Lower leg skin (tissue), 3 donors: ENCODE results near the gene SLC8A1.

Source experiments
- CTCF ChIP-seq, 3 donors: fragments of 450-650 bp; IDR thresholded peaks; one replicate each; pipeline ENCODE4 v1.5.1; 2016; ENCODE audit warnings: antibody characterized with exemption in 3 of 3, mild to moderate bottlenecking in 3 of 3, moderate library complexity in 2 of 3
- POLR2A ChIP-seq, 2 donors: fragments of 450-650 bp; IDR thresholded peaks; one replicate each; pipeline ENCODE4 v1.6.1; 2016 to 2017; ENCODE audit warnings: antibody characterized with exemption in 2 of 2, mild to moderate bottlenecking in 1 of 2, moderate library complexity in 1 of 2

GRCh38 chr2:40317046-40317445, 134.8 kb downstream of the SLC8A1 start:
- TF ChIP-seq CTCF (IDR thresholded peaks at IDR 0.05), result no peak
- TF ChIP-seq POLR2A (IDR thresholded peaks at IDR 0.05), result no peak
